ENCODE data around the gene CXCL14. TPM values are rescaled to one million over a fixed set of nuclear protein-coding genes. Genes with fewer than 3 reads are reported as not detected.

CXCL14 gene
- total RNA-seq, 1 experiment from 2014 or later: not detected

DNA sequence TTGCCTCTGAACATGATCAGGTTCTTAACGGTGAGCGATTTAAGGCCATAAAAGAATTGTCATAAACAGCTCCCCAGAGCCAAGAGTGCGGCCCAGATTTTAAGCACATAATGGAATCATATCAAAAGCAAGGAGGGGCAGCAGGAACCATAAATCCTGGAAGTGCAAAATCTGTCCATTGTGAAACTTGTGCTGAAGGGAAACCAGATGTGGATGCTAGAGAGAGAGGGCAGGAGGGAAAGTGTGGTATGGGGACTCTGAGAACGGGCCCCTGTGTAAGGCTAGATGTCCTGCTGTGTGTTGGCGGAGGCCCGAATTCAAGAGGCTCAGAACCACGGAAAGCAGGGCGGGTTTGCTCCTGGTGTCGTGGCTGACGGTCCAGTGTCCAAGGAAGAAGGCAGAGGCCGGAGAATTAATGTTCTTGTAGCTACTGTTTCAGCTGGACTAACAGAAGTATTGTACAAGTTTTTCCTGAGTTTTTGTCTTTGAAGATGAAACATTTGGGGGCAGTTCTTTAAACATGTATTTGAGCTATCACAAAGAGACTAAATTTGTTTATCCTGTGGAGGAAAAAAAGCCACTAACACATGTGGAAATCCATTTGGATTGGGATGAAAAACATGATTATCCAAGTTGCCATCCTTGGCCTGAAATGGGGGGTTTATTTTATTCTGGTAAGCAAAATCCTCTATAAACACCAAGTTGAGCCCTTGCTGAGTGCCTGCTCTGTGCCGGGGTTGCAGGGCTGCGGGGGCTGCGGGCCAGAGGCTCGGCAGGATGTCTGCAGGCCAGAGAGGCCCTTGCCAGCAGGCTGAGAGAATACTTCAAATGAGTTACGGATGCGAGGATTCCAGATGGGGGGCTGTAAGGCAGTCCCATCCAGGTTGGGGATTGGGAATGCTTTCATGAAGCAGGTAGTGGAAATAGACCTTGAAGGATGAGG is 9.2 kb upstream of the CXCL14 start:
- H3K4me3 Mint-ChIP-seq (ENCODE audit: unreplicated experiment): no peak overlapping the region
- DNase-seq (ENCODE audit: unreplicated experiment): no peak
- no peaks in the 10 kb centered on the region for H3K36me3 Mint-ChIP-seq (ENCODE audit: insufficient read depth, unreplicated experiment)
- TF ChIP-seq, protein P1, sequence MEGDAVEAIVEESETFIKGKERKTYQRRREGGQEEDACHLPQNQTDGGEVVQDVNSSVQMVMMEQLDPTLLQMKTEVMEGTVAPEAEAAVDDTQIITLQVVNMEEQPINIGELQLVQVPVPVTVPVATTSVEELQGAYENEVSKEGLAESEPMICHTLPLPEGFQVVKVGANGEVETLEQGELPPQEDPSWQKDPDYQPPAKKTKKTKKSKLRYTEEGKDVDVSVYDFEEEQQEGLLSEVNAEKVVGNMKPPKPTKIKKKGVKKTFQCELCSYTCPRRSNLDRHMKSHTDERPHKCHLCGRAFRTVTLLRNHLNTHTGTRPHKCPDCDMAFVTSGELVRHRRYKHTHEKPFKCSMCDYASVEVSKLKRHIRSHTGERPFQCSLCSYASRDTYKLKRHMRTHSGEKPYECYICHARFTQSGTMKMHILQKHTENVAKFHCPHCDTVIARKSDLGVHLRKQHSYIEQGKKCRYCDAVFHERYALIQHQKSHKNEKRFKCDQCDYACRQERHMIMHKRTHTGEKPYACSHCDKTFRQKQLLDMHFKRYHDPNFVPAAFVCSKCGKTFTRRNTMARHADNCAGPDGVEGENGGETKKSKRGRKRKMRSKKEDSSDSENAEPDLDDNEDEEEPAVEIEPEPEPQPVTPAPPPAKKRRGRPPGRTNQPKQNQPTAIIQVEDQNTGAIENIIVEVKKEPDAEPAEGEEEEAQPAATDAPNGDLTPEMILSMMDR (IDR thresholded peaks at IDR 0.05; ENCODE audit: unreplicated experiment): no peak
- intact Hi-C loops (cut with micrococcal nuclease): no loop called here
- POLR2A ChIA-PET: no interaction called here
- peaks cover 41% of the 10 kb centered on the region for H3K27me3 Mint-ChIP-seq (ENCODE audit: insufficient read depth, unreplicated experiment)
- no TSS peak for BruUV-seq (replicated peaks)
- no peaks in the 10 kb centered on the region for H3K4me1 Mint-ChIP-seq (ENCODE audit: insufficient read depth, unreplicated experiment)
- H3K9me3 Mint-ChIP-seq (ENCODE audit: unreplicated experiment): no peaks in the 10 kb centered on the region
- CTCF ChIA-PET: interaction anchor here (0.7 to 23.9 kb wide), 4 partner anchors 23 to 238 kb away, joined by 3 to 391 read pairs (median 4); no protein-coding TSS in a partner anchor
- H3K27ac Mint-ChIP-seq (ENCODE audit: low read depth, unreplicated experiment): no peak overlapping the region

DNA sequence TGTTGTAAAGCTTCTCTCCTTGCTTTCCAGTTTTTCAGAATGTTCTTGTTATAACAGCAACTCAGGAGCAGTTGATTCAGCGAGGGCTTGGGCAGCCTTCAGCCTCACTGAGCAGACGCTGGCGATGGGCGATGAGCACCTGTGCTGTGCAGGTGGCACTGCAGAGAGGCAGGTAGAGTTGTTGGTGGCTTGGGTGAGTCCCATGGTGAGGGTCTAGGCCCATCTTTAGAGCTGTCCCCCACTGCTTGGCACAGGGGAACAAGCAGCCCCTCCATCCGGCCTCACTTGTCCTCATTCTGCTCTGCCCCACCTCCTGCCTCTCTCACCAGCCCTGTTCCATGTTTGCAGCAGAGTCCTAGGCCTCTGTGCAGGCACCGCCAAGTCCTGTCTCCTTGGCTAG is 6.1 kb upstream of the CXCL14 start:
- Mint-ChIP-seq H3K36me3 (ENCODE audit: insufficient read depth, unreplicated experiment) (no peaks in the 10 kb centered on the region), H3K4me3 (ENCODE audit: unreplicated experiment) (no peak overlapping the region), H3K9me3 (ENCODE audit: unreplicated experiment) (no peaks in the 10 kb centered on the region), H3K27ac (ENCODE audit: low read depth, unreplicated experiment) (no peak overlapping the region), H3K27me3 (ENCODE audit: insufficient read depth, unreplicated experiment) (peaks cover 54% of the 10 kb centered on the region), H3K4me1 (ENCODE audit: insufficient read depth, unreplicated experiment) (no peaks in the 10 kb centered on the region)
- intact Hi-C loops (cut with micrococcal nuclease): no loop called here
- no peak for DNase-seq (ENCODE audit: unreplicated experiment)
- ChIA-PET CTCF (interaction anchor here (1.2 to 23.9 kb wide), 2 partner anchors 20 to 144 kb away, joined by 5 to 391 read pairs; no protein-coding TSS in a partner anchor), POLR2A (no interaction called here)
- TF ChIP-seq, protein P1 (IDR thresholded peaks at IDR 0.05; ENCODE audit: unreplicated experiment): no peak
- BruUV-seq (replicated peaks): no TSS peak

DNA sequence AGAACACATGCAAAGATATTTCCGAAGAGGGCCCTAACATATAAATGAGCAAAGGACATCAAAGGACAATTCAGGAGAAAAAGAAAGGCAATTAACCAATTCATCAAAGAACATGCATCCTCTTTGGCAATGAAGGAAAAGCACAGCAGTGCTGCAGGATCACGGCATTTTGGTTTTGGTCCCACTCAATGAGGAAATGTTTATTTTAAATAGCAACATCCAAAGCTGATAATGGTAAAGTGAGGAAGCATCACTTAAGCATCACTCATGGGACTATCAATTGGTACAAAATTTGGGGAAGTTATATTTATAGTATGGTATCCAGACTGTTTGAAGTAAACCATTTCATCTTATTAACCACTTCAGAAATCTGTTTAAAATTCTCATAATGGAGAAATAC is 5.5 kb upstream of the CXCL14 start:
- intact Hi-C loops (cut with micrococcal nuclease): no loop called here
- no peaks in the 10 kb centered on the region for H3K4me1 Mint-ChIP-seq (ENCODE audit: insufficient read depth, unreplicated experiment)
- TF ChIP-seq, protein P1 (IDR thresholded peaks at IDR 0.05; ENCODE audit: unreplicated experiment): no peak
- H3K27me3 Mint-ChIP-seq (ENCODE audit: insufficient read depth, unreplicated experiment): peaks cover 56% of the 10 kb centered on the region
- no peak overlapping the region for H3K4me3 Mint-ChIP-seq (ENCODE audit: unreplicated experiment)
- ChIA-PET CTCF (interaction anchor here (1.2 to 23.9 kb wide), 2 partner anchors 20 to 145 kb away, joined by 5 to 391 read pairs; no protein-coding TSS in a partner anchor), POLR2A (interaction anchor here (0.6 to 1.2 kb wide), 2 partner anchors 23 to 114 kb away, joined by 3 to 4 read pairs; no protein-coding TSS in a partner anchor)
- BruUV-seq (replicated peaks): no TSS peak
- no peaks in the 10 kb centered on the region for H3K9me3 Mint-ChIP-seq (ENCODE audit: unreplicated experiment)
- H3K27ac Mint-ChIP-seq (ENCODE audit: low read depth, unreplicated experiment): no peak overlapping the region
- no peak for DNase-seq (ENCODE audit: unreplicated experiment)
- H3K36me3 Mint-ChIP-seq (ENCODE audit: insufficient read depth, unreplicated experiment): no peaks in the 10 kb centered on the region

DNA sequence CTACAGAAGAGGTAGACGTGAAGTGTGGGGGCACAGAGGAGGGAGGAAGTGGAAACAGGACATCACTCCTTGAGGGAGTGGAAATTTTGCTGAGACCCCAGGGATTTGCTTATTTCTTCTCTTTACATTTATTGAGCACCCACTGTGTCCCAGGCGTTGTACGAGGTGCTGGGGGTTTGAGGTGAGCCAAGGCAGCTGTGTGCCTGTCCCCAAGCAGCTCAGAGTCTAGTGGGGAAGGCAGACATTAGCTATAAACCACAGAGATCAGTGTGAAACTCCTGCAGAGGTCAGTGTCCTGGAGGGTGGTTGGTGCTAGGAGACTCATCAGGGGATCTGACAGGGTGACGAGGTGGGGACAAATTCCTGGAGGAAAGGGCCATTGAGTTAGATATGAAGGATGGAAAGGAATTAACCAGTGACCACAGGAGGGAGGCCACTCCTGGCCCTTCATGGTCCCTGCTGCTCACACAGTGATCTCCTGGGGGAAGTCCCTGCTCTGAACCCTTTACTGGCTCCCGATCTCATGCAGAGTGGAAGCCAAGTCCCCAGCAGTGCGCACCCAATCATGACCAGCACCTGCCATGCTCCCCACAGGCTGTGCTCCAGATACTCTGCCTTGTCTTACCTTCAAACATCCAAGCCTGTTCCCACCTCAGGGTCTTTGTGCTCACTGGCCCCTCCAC is 3.4 kb upstream of the CXCL14 start:
- no TSS peak for BruUV-seq (replicated peaks)
- POLR2A ChIA-PET: interaction anchor here (1.4 kb wide), 1 partner anchor 8 kb away, joined by 3 read pairs; no protein-coding TSS in a partner anchor
- TF ChIP-seq, protein P1 (IDR thresholded peaks at IDR 0.05; ENCODE audit: unreplicated experiment): no peak
- Mint-ChIP-seq H3K4me1 (ENCODE audit: insufficient read depth, unreplicated experiment) (no peaks in the 10 kb centered on the region), H3K36me3 (ENCODE audit: insufficient read depth, unreplicated experiment) (no peaks in the 10 kb centered on the region), H3K4me3 (ENCODE audit: unreplicated experiment) (no peak overlapping the region), H3K27me3 (ENCODE audit: insufficient read depth, unreplicated experiment) (peaks cover 63% of the 10 kb centered on the region), H3K9me3 (ENCODE audit: unreplicated experiment) (no peaks in the 10 kb centered on the region), H3K27ac (ENCODE audit: low read depth, unreplicated experiment) (no peak overlapping the region)
- intact Hi-C loops (cut with micrococcal nuclease): no loop called here
- DNase-seq (ENCODE audit: unreplicated experiment): no peak
- CTCF ChIA-PET: interaction anchor here (2.4 to 23.9 kb wide), 2 partner anchors 18 to 147 kb away, joined by 13 to 391 read pairs; no protein-coding TSS in a partner anchor

All from MCF 10A (cell line).